ENCODE results near the gene SPON1.
"Not testable (repeated sequence)": the region's sequence is repeated elsewhere in the genome, so short reads cannot be mapped to it uniquely, and the experiment has no call there.

The SPON1 gene

DNA sequence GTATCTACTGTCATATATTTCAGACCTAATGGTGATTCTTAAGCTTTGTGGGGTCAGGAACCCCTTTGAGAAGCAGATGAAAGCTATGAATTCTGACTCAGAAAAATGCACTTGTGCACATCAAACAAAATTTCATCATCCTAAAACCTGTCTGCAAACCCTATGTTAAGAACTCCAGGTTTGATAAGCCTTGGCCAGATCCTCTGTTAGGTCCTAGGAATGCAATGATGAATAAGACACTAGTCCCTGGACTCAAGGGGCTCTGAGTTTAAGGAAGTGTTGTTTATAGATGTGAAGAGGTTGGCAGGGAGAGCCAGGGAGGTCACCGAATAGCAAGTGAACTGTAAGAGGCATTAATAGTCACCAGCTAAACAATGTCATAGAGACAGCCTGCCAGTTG is 103.2 kb downstream of the SPON1 start:
- Histone ChIP-seq H3K9ac (ENCODE audit: low read depth, low read length) (no peak overlapping the region), H3K27ac (ENCODE audit: low read depth, low read length) (no peak overlapping the region), H3K9me3 (ENCODE audit: control insufficient read depth, insufficient read depth, low read length) (no peaks in the 10 kb centered on the region), H3K4me1 (ENCODE audit: control insufficient read depth, insufficient read depth, low read length) (peaks cover 6% of the 10 kb centered on the region; the same call in 1 of the 2 replicates), H3K27me3 (ENCODE audit: control insufficient read depth, insufficient read depth, low read length) (no peaks in the 10 kb centered on the region), H3K36me3 (ENCODE audit: control insufficient read depth, insufficient read depth, low read length) (no peaks in the 10 kb centered on the region), H3K4me3 (ENCODE audit: low read depth, low read length) (no peak overlapping the region)

DNA sequence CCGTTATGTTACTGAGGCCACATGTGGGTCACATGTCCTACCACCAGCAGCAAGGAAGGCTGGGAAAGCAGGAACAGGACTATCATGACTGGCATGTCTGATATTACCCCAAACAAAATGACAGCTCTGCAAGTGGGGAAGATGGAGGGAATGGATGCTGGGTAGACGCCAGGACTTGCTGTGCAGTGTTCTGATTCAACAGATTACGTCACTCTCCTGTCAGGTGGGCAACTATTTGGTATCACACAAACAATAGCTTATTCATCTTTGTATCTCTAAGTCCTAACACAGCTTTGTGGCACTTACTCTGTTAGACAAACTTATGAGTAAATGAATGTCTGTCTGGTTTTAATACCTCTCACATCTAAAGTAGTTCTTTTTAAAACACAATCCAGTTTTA is 105.2 kb downstream of the SPON1 start:
- no peaks in the 10 kb centered on the region for H3K4me1 ChIP-seq (ENCODE audit: control insufficient read depth, insufficient read depth, low read length)
- no peaks in the 10 kb centered on the region for H3K27me3 ChIP-seq (ENCODE audit: control insufficient read depth, insufficient read depth, low read length)
- H3K4me3 ChIP-seq (ENCODE audit: low read depth, low read length): no peak overlapping the region
- H3K9ac ChIP-seq (ENCODE audit: low read depth, low read length): no peak overlapping the region
- no peaks in the 10 kb centered on the region for H3K36me3 ChIP-seq (ENCODE audit: control insufficient read depth, insufficient read depth, low read length)
- no peaks in the 10 kb centered on the region for H3K9me3 ChIP-seq (ENCODE audit: control insufficient read depth, insufficient read depth, low read length)
- no peak overlapping the region for H3K27ac ChIP-seq (ENCODE audit: low read depth, low read length)

- H3K4me3 ChIP-seq (ENCODE audit: low read depth, low read length): no peak overlapping the region
- no peaks in the 10 kb centered on the region for H3K27me3 ChIP-seq (ENCODE audit: control insufficient read depth, insufficient read depth, low read length)
- H3K4me1 ChIP-seq (ENCODE audit: control insufficient read depth, insufficient read depth, low read length): peaks cover 27% of the 10 kb centered on the region
- no peak overlapping the region for H3K9ac ChIP-seq (ENCODE audit: low read depth, low read length)
- H3K27ac ChIP-seq (ENCODE audit: low read depth, low read length): no peak overlapping the region
- no peaks in the 10 kb centered on the region for H3K9me3 ChIP-seq (ENCODE audit: control insufficient read depth, insufficient read depth, low read length)
- H3K36me3 ChIP-seq (ENCODE audit: control insufficient read depth, insufficient read depth, low read length): no peaks in the 10 kb centered on the region
Measured at GRCh38 chr11:14070896-14071295, 108.4 kb downstream of the SPON1 start.

DNA sequence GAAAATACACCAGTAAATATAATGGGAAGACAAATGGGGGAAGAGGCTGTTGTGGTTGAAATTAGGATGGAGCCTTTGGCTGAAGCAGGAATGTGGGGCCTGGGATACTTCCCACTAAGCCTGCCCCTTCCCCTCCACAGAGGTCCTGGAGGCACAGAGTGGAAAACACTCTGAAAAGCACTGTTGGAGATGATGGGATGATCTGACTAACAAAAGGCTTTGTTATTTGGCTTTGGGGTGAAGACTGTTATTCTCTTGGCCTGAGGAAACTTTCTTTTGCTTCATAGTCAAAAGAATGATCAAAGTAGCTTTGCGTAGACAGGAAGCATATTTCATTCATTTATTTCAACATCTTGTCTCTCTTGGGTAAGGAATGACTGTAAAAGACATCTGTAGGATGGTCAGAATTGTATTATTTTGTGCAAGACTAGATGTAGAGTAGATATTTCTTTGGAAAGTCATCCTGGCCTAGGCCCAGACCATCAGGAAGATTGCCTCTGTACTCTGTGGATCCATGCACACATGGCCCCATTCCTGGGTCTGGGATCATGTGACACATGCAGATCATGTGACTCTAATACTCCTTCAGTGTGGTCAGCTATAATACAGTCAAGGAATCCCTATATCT is 111.4 kb downstream of the SPON1 start:
- Histone ChIP-seq H3K4me1 (ENCODE audit: control insufficient read depth, insufficient read depth, low read length) (peaks cover 28% of the 10 kb centered on the region), H3K36me3 (ENCODE audit: control insufficient read depth, insufficient read depth, low read length) (no peaks in the 10 kb centered on the region), H3K4me3 (ENCODE audit: low read depth, low read length) (no peak overlapping the region), H3K9ac (ENCODE audit: low read depth, low read length) (no peak overlapping the region), H3K9me3 (ENCODE audit: control insufficient read depth, insufficient read depth, low read length) (no peaks in the 10 kb centered on the region), H3K27me3 (ENCODE audit: control insufficient read depth, insufficient read depth, low read length) (no peaks in the 10 kb centered on the region), H3K27ac (ENCODE audit: low read depth, low read length) (peak overlapping the region; percentile 85)

DNA sequence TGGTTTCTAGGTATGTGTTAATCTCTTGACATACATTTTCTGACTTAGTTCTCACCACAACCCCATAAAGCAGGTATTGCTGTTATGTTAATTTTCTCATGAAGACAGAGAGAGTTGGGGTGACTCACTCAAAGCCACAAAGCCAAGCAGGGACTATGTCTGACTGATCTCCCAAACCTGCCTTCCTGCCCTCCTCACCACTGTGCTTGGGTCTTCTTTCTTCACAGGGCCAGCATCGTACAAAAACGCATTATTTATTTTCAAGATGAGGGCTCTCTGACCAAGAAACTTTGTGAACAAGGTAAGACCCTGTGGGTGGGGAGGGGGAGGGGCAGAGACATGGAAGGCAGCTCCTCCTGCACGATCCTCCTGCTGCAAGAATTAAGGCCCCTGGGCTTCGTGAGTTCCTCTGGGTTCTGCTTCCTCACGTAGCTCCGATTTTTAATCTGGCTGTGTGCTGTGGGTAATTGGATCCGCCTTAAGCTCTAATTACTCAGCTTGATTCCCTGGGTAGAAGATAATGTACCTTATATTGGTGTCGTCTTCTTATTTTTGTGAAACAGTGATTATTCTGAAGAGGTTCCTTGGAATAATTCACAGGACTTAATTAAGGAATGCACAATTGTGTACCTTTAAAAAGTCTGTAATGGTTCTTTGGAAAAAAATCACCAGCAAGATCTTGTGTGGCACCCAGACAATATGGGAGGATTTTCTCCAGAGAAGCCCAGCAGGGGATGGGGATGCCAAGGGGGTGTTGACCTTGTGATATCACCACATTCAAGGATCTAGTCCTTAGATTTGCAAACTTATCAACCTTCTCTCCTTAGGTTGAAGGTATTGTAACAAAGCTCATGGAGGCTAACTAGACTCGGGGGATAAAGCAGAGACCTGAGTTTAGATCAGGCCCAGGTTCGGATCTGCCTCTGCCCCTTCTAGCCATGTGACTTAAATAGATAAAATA is 112.9 kb downstream of the SPON1 start:
- no peak overlapping the region for H3K4me3 ChIP-seq (ENCODE audit: low read depth, low read length)
- H3K27ac ChIP-seq (ENCODE audit: low read depth, low read length): peak overlapping the region; percentile 39
- peaks cover 28% of the 10 kb centered on the region for H3K4me1 ChIP-seq (ENCODE audit: control insufficient read depth, insufficient read depth, low read length)
- H3K27me3 ChIP-seq (ENCODE audit: control insufficient read depth, insufficient read depth, low read length): no peaks in the 10 kb centered on the region
- H3K9me3 ChIP-seq (ENCODE audit: control insufficient read depth, insufficient read depth, low read length): no peaks in the 10 kb centered on the region
- H3K9ac ChIP-seq (ENCODE audit: low read depth, low read length): no peak overlapping the region
- H3K36me3 ChIP-seq (ENCODE audit: control insufficient read depth, insufficient read depth, low read length): no peaks in the 10 kb centered on the region

DNA sequence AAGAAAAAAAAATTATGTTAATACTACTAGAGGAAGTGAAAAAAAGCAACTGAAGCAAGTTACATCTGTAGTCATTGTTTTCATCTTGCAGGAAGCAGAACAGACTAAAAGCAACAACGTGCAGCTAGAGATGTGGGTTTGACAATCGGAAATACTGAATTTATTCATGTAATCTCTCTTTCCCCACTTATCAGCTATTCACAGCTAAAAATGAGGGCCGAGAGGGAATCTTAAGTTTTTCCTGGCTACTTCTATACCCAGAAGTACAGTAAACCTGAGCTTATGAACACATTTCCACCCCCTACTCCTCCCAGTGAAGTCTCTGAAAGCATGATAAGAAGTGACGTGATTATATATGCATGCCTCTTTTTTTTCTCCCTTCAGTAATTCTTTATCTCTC is 116.5 kb downstream of the SPON1 start:
- Histone ChIP-seq H3K9me3 (ENCODE audit: control insufficient read depth, insufficient read depth, low read length) (no peaks in the 10 kb centered on the region), H3K4me3 (ENCODE audit: low read depth, low read length) (no peak overlapping the region), H3K9ac (ENCODE audit: low read depth, low read length) (no peak overlapping the region), H3K27ac (ENCODE audit: low read depth, low read length) (no peak overlapping the region), H3K4me1 (ENCODE audit: control insufficient read depth, insufficient read depth, low read length) (peaks cover 18% of the 10 kb centered on the region), H3K36me3 (ENCODE audit: control insufficient read depth, insufficient read depth, low read length) (no peaks in the 10 kb centered on the region), H3K27me3 (ENCODE audit: control insufficient read depth, insufficient read depth, low read length) (no peaks in the 10 kb centered on the region)

DNA sequence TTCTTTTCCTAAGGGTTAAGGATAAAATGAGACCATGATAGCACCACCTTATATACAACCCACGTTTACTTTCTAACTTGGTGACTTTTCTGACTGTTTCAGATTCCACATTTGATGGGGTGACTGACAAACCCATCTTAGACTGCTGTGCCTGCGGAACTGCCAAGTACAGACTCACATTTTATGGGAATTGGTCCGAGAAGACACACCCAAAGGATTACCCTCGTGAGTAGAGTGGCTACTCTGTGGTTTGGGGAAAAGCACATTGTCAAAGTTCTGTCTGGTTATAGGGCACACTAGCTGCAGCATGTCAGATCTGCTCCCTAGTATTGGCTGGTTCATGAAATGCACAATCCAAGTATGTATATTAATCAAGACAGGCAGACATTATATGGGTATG is 117.3 kb downstream of the SPON1 start:
- Histone ChIP-seq H3K27ac (ENCODE audit: low read depth, low read length) (no peak overlapping the region), H3K9ac (ENCODE audit: low read depth, low read length) (no peak overlapping the region), H3K9me3 (ENCODE audit: control insufficient read depth, insufficient read depth, low read length) (no peaks in the 10 kb centered on the region), H3K36me3 (ENCODE audit: control insufficient read depth, insufficient read depth, low read length) (no peaks in the 10 kb centered on the region), H3K4me1 (ENCODE audit: control insufficient read depth, insufficient read depth, low read length) (peaks cover 10% of the 10 kb centered on the region), H3K4me3 (ENCODE audit: low read depth, low read length) (no peak overlapping the region), H3K27me3 (ENCODE audit: control insufficient read depth, insufficient read depth, low read length) (no peaks in the 10 kb centered on the region)

DNA sequence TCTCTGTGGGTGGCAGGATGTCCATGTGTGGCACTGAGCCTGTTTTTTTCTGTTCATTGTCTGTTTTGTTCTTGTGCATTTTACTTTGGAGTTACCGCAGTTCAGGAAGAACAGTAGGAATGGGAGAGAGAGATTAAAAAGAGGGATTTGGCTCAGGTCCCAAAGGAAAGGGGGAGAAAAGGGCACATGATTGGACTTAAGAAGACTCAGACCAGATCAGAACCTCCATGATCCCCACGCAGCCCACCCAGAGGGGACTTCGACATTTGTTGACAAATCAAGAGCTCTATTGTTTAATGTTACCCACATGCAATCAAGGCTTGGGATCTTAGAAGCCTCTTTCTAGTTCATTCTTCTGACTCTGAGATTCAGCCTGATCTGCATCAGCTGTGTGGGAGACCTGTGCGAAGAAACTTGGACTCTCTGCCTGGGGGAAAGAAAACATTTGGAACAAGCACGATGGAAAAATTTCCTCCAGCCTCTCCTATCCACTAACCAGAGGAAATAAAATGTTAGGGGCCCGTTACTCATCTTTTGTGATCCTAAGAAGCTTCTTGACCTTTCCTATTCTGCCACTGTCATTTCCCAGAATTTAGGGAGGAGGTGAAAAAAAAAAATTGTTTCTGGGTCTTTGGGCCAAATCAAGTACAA is 119.2 kb downstream of the SPON1 start:
- no peaks in the 10 kb centered on the region for H3K27me3 ChIP-seq (ENCODE audit: control insufficient read depth, insufficient read depth, low read length)
- H3K27ac ChIP-seq (ENCODE audit: low read depth, low read length): no peak overlapping the region
- no peaks in the 10 kb centered on the region for H3K36me3 ChIP-seq (ENCODE audit: control insufficient read depth, insufficient read depth, low read length)
- H3K9me3 ChIP-seq (ENCODE audit: control insufficient read depth, insufficient read depth, low read length): no peaks in the 10 kb centered on the region
- H3K4me1 ChIP-seq (ENCODE audit: control insufficient read depth, insufficient read depth, low read length): no peaks in the 10 kb centered on the region
- H3K9ac ChIP-seq (ENCODE audit: low read depth, low read length): no peak overlapping the region
- no peak overlapping the region for H3K4me3 ChIP-seq (ENCODE audit: low read depth, low read length)

DNA sequence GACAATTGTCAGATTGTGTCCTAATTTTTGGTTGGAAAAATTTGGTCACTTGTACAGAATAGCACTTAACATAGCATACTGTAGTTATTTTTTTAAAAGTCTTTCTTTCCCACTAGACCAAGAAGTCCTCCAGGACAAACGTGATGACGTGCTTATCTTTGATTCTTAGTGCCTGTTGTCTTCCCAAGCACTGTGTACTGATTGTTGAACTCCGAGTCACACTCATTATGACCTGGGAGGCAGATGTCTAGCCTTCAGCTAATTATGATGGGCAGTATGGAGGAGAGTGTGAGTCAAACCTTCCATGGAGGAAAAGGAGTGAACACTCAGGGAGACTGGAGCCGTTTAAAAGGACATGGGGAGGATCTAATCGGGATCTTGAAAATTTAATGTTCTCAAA is 119.8 kb downstream of the SPON1 start:
- H3K36me3 ChIP-seq (ENCODE audit: control insufficient read depth, insufficient read depth, low read length): no peaks in the 10 kb centered on the region
- H3K4me1 ChIP-seq (ENCODE audit: control insufficient read depth, insufficient read depth, low read length): no peaks in the 10 kb centered on the region
- no peak overlapping the region for H3K4me3 ChIP-seq (ENCODE audit: low read depth, low read length)
- no peaks in the 10 kb centered on the region for H3K27me3 ChIP-seq (ENCODE audit: control insufficient read depth, insufficient read depth, low read length)
- H3K27ac ChIP-seq (ENCODE audit: low read depth, low read length): no peak overlapping the region
- no peaks in the 10 kb centered on the region for H3K9me3 ChIP-seq (ENCODE audit: control insufficient read depth, insufficient read depth, low read length)
- no peak overlapping the region for H3K9ac ChIP-seq (ENCODE audit: low read depth, low read length)

DNA sequence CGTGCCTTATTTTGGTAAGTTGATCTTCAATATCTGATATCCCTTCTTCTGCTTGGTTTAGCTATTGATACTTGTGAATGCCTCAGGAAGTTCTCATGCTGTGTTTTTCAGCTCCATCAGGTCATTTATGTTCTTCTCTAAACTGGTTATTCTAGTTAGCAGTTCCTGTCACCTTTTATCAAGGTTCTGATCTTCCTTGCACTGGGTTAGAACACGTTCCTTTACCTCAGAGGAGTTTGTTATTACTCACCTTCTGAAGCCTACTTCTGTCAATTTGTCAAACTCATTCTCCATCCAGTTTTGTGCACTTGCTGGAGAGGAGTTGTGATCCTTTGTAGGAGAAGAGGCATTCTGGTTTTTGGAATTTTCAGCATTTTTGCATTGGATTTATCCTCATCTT is 126.3 kb downstream of the SPON1 start:
- H3K27me3 ChIP-seq (ENCODE audit: control insufficient read depth, insufficient read depth, low read length); H3K9ac ChIP-seq (ENCODE audit: low read depth, low read length); H3K27ac ChIP-seq (ENCODE audit: low read depth, low read length); H3K4me1 ChIP-seq (ENCODE audit: control insufficient read depth, insufficient read depth, low read length); H3K4me3 ChIP-seq (ENCODE audit: low read depth, low read length); H3K9me3 ChIP-seq (ENCODE audit: control insufficient read depth, insufficient read depth, low read length); H3K36me3 ChIP-seq (ENCODE audit: control insufficient read depth, insufficient read depth, low read length): not testable (repeated sequence)

Measured in HUES48 (cell line).